Measurements from ENCODE around the gene MAPKAPK3. TPM values are rescaled to one million over a fixed set of nuclear protein-coding genes. Genes with fewer than 3 reads are reported as not detected.

MAPKAPK3 gene
- total RNA-seq, 1 donor from 2014 or later: 21.2 TPM

- no peaks in the 10 kb centered on the region for H3K27me3 Mint-ChIP-seq (ENCODE audit: low read depth)
- no peak for DNase-seq (ENCODE audit: low spot score)
- H3K4me3 Mint-ChIP-seq (ENCODE audit: unreplicated experiment): no peak overlapping the region
- no peaks in the 10 kb centered on the region for H3K9me3 Mint-ChIP-seq (ENCODE audit: low read depth)
- H3K4me1 Mint-ChIP-seq (ENCODE audit: low read depth): peaks cover 10% of the 10 kb centered on the region
- no peaks in the 10 kb centered on the region for H3K36me3 Mint-ChIP-seq (ENCODE audit: low read depth)
- no peak overlapping the region for H3K27ac Mint-ChIP-seq (ENCODE audit: unreplicated experiment)
- no peak for TF ChIP-seq CTCF (IDR thresholded peaks at IDR 0.05)
These were observed 16.4 kb downstream of the MAPKAPK3 start for GRCh38 chr3:50633230-50633790.

- no peak for DNase-seq (ENCODE audit: low spot score)
- no peaks in the 10 kb centered on the region for H3K27me3 Mint-ChIP-seq (ENCODE audit: low read depth)
These were observed 18.1 kb downstream of the MAPKAPK3 start for GRCh38 chr3:50635066-50635465.

GRCh38 chr3:50637011-50637410, 20.1 kb downstream of the MAPKAPK3 start:
- H3K36me3 Mint-ChIP-seq (ENCODE audit: low read depth): peaks cover 5% of the 10 kb centered on the region
- no peak for DNase-seq (ENCODE audit: low spot score)
- H3K4me3 Mint-ChIP-seq (ENCODE audit: unreplicated experiment): no peak overlapping the region
- H3K27me3 Mint-ChIP-seq (ENCODE audit: low read depth): no peaks in the 10 kb centered on the region
- TF ChIP-seq CTCF (IDR thresholded peaks at IDR 0.05): no peak
- H3K9me3 Mint-ChIP-seq (ENCODE audit: low read depth): no peaks in the 10 kb centered on the region
- H3K4me1 Mint-ChIP-seq (ENCODE audit: low read depth): peaks cover 17% of the 10 kb centered on the region
- no peak overlapping the region for H3K27ac Mint-ChIP-seq (ENCODE audit: unreplicated experiment)

More at GRCh38 chr3:50635066-50635465, 18.1 kb downstream of the MAPKAPK3 start:
- peaks cover 19% of the 10 kb centered on the region for H3K4me1 Mint-ChIP-seq (ENCODE audit: low read depth)
- no peak overlapping the region for H3K27ac Mint-ChIP-seq (ENCODE audit: unreplicated experiment)
- H3K4me3 Mint-ChIP-seq (ENCODE audit: unreplicated experiment): no peak overlapping the region
- H3K9me3 Mint-ChIP-seq (ENCODE audit: low read depth): no peaks in the 10 kb centered on the region
- H3K36me3 Mint-ChIP-seq (ENCODE audit: low read depth): no peaks in the 10 kb centered on the region
- TF ChIP-seq CTCF (IDR thresholded peaks at IDR 0.05): no peak

- Mint-ChIP-seq H3K27me3 (ENCODE audit: low read depth) (no peaks in the 10 kb centered on the region), H3K4me1 (ENCODE audit: low read depth) (peaks cover 12% of the 10 kb centered on the region), H3K27ac (ENCODE audit: unreplicated experiment) (no peak overlapping the region), H3K9me3 (ENCODE audit: low read depth) (no peaks in the 10 kb centered on the region), H3K4me3 (ENCODE audit: unreplicated experiment) (no peak overlapping the region), H3K36me3 (ENCODE audit: low read depth) (peaks cover 5% of the 10 kb centered on the region)
- TF ChIP-seq CTCF (IDR thresholded peaks at IDR 0.05): no peak
- no peak for DNase-seq (ENCODE audit: low spot score)
These were observed 21.0 kb downstream of the MAPKAPK3 start for GRCh38 chr3:50637945-50638344.

GRCh38 chr3:50639055-50639494, 22.1 kb downstream of the MAPKAPK3 start:
- H3K27ac Mint-ChIP-seq (ENCODE audit: unreplicated experiment): no peak overlapping the region
- no peak overlapping the region for H3K4me3 Mint-ChIP-seq (ENCODE audit: unreplicated experiment)

More at GRCh38 chr3:50639055-50639494, 22.1 kb downstream of the MAPKAPK3 start:
- DNase-seq (ENCODE audit: low spot score): no peak
- TF ChIP-seq CTCF (IDR thresholded peaks at IDR 0.05): no peak
- Mint-ChIP-seq H3K27me3 (ENCODE audit: low read depth) (no peaks in the 10 kb centered on the region), H3K36me3 (ENCODE audit: low read depth) (peaks cover 5% of the 10 kb centered on the region), H3K9me3 (ENCODE audit: low read depth) (no peaks in the 10 kb centered on the region), H3K4me1 (ENCODE audit: low read depth) (peaks cover 12% of the 10 kb centered on the region)
